Parathyroid adenoma (tissue), 2 donors: ENCODE measurements around the gene HPS1.

ENCODE experiments used
- H2AFZ ChIP-seq: fragments of 300-600 bp; sonication (generic); one replicate; pipeline ENCODE4 v1.7.0; 2017; ENCODE audit warnings: antibody characterized with exemption, mild to moderate bottlenecking
- H3K27ac ChIP-seq: fragments of 300-600 bp; sonication (generic); one replicate; pipeline ENCODE4 v1.7.0; 2017
- H3K27me3 ChIP-seq: fragments of 300-600 bp; sonication (generic); one replicate; pipeline ENCODE4 v1.7.0; 2017; ENCODE audit warnings: low read length; ENCODE audit not compliant: control insufficient read depth, insufficient read depth
- H3K36me3 ChIP-seq: fragments of 300-600 bp; sonication (generic); one replicate; pipeline ENCODE4 v1.7.0; 2017; ENCODE audit warnings: low read length; ENCODE audit not compliant: control insufficient read depth, insufficient read depth
- H3K4me1 ChIP-seq: fragments of 300-600 bp; sonication (generic); one replicate; pipeline ENCODE4 v1.7.0; 2017; ENCODE audit warnings: control low read depth
- H3K4me2 ChIP-seq: fragments of 300-600 bp; sonication (generic); one replicate; pipeline ENCODE4 v1.7.0; 2017; ENCODE audit warnings: low read length
- H3K4me3 ChIP-seq: fragments of 300-600 bp; sonication (generic); one replicate; pipeline ENCODE4 v1.7.0; 2017; ENCODE audit warnings: low read depth, low read length
- H3K79me2 ChIP-seq: fragments of 300-600 bp; sonication (generic); one replicate; pipeline ENCODE4 v1.7.0; 2017; ENCODE audit warnings: control low read depth
- H3K9ac ChIP-seq: fragments of 300-600 bp; sonication (generic); one replicate; pipeline ENCODE4 v1.7.0; 2017; ENCODE audit warnings: mild to moderate bottlenecking
- H3K9me3 ChIP-seq: fragments of 300-600 bp; sonication (generic); one replicate; pipeline ENCODE4 v1.7.0; 2017; ENCODE audit warnings: low read length; ENCODE audit not compliant: control insufficient read depth
- TF ChIP-seq, protein P1 (sequence below): fragments of 300-600 bp; sonication (generic); IDR thresholded peaks from one replicate; pipeline ENCODE4 v1.7.0; 2017; ENCODE audit warnings: antibody characterized with exemption, mild to moderate bottlenecking
- donor health status: primary hyperparathyroidism.

HPS1 gene

DNA sequence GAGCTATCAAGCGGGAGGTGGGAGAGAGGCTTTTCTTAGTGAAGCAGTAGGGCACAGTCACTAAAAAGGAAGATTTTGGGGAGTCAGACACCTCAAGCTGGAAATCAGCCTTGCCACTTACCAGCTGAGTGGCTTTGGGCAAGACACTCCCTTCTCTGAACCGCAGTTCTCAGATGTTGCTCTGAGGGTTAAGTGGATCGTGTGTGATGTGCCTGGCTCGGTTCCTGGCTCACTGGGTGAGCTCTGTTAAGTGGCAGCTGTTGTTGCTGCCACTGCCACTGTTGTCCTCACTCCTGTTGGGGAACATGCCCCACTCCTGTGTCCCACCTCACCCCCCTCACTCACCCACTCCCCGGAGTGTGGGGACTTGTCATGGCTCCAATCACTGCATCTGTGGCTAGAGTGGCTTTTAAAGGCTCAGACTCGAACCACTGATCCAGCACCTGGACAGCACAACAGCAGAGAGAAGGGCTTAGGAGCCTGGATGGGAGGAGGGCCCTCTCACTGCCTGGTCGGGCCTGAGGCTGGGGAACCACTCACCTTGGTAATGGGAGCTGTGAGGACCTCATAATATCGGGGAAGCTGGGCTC lies 51.8 kb downstream of the HPS1 start:
- Histone ChIP-seq H3K9me3 (no peaks in the 10 kb centered on the region), H3K27ac (no peak overlapping the region), H3K27me3 (no peaks in the 10 kb centered on the region), H3K4me1 (no peaks in the 10 kb centered on the region), H3K36me3 (no peaks in the 10 kb centered on the region), H3K79me2 (no peaks in the 10 kb centered on the region), H3K4me2 (no peak overlapping the region), H3K4me3 (no peak overlapping the region), H3K9ac (no peak overlapping the region), H2AFZ (no peak overlapping the region)
- TF ChIP-seq, protein P1, sequence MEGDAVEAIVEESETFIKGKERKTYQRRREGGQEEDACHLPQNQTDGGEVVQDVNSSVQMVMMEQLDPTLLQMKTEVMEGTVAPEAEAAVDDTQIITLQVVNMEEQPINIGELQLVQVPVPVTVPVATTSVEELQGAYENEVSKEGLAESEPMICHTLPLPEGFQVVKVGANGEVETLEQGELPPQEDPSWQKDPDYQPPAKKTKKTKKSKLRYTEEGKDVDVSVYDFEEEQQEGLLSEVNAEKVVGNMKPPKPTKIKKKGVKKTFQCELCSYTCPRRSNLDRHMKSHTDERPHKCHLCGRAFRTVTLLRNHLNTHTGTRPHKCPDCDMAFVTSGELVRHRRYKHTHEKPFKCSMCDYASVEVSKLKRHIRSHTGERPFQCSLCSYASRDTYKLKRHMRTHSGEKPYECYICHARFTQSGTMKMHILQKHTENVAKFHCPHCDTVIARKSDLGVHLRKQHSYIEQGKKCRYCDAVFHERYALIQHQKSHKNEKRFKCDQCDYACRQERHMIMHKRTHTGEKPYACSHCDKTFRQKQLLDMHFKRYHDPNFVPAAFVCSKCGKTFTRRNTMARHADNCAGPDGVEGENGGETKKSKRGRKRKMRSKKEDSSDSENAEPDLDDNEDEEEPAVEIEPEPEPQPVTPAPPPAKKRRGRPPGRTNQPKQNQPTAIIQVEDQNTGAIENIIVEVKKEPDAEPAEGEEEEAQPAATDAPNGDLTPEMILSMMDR = no peak

DNA sequence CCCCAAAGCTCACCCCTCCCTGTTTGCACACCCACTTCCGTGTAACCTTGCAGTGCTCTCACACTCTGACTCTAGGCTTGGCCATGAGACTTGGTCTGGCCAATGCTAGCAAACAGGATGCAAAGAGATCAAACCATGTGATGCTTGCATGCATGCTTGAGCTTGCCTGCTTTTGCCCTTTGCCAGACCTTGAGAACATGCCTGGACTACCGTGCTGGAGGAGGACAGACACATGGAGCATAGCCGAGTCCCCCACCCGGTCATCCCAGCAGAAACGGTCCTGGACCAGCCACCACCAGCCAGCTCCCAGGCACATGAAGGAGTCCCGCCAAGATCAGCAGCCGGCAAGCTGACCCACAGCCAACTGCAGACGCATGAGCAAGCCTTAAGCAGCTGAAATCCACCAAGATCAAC lies 55.1 kb downstream of the HPS1 start:
- no peaks in the 10 kb centered on the region for H3K36me3 ChIP-seq
- no peaks in the 10 kb centered on the region for H3K9me3 ChIP-seq
- H3K4me2 ChIP-seq = no peak overlapping the region
- H3K4me1 ChIP-seq = no peaks in the 10 kb centered on the region
- no peaks in the 10 kb centered on the region for H3K79me2 ChIP-seq
- H2AFZ ChIP-seq = no peak overlapping the region
- H3K9ac ChIP-seq = no peak overlapping the region
- TF ChIP-seq, protein P1 = no peak
- no peak overlapping the region for H3K27ac ChIP-seq
- H3K4me3 ChIP-seq = no peak overlapping the region
- H3K27me3 ChIP-seq = no peaks in the 10 kb centered on the region

DNA sequence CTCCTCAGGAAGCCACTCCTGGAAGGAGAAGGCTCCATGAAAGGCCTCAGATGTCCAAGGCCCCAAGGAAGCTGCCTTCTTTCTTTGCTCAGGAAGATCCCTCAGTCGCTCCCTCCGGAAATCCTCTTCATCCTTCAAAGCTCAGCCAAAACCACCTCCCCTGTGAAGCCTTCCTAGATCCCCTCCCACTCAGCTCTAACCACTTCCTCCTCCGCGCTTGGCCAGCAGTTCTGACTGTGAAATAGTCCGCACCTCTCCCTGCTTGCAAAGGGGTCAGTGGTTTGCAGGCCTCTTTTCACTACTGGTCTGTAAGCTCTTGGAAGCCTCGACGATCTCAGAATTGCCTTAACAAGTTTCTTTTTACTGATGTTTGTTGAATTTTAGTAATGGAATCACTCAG lies 55.7 kb downstream of the HPS1 start:
- no peaks in the 10 kb centered on the region for H3K4me1 ChIP-seq
- TF ChIP-seq, protein P1 = no peak
- H3K27ac ChIP-seq = no peak overlapping the region
- H3K9ac ChIP-seq = no peak overlapping the region
- H3K36me3 ChIP-seq = no peaks in the 10 kb centered on the region
- no peaks in the 10 kb centered on the region for H3K9me3 ChIP-seq
- no peak overlapping the region for H2AFZ ChIP-seq
- no peak overlapping the region for H3K4me3 ChIP-seq
- H3K4me2 ChIP-seq = no peak overlapping the region
- no peaks in the 10 kb centered on the region for H3K27me3 ChIP-seq
- no peaks in the 10 kb centered on the region for H3K79me2 ChIP-seq

DNA sequence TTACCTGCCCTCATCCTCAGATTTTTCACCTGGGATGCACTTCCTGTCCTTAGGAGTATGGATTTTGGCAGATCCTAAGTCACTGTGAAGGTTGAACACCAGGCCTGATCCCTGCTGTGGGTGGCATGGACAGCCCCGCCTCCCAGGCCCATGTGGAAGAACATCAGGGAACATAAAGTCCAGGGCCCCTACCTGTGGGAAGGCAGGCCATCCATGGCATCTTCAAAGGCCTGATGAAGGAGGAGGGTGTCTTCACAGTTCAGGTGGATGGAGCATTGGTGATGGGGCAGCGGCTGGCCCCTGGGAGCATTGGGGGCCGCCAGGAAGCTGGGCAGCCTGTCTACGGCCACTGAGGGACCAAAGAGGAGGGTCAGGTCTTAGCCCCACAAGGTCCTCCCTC lies 56.3 kb downstream of the HPS1 start:
- no peaks in the 10 kb centered on the region for H3K36me3 ChIP-seq
- H3K4me3 ChIP-seq = no peak overlapping the region
- H3K9me3 ChIP-seq = no peaks in the 10 kb centered on the region
- H3K9ac ChIP-seq = no peak overlapping the region
- H3K4me2 ChIP-seq = no peak overlapping the region
- no peaks in the 10 kb centered on the region for H3K79me2 ChIP-seq
- no peaks in the 10 kb centered on the region for H3K27me3 ChIP-seq
- no peak overlapping the region for H3K27ac ChIP-seq
- no peaks in the 10 kb centered on the region for H3K4me1 ChIP-seq
- TF ChIP-seq, protein P1 = no peak
- no peak overlapping the region for H2AFZ ChIP-seq

DNA sequence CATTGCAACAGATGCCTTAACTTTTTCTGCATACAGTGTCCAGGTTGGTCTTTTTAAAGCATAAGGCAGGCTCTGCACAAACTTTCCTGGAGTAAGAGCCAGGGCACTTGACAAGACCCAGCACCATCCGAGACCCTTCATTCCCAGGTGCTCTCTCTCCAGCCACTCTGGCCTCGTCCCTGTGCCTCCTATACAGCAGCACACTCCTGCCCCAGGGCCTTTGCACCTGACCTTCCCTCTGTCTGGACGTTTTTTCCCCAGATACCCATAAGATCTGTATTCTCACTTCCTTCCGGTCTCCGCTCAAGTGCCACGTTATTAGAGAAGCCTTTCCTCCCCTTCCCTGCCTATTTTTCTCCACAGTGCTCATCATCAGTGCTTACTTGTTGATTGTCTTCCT lies 57.3 kb downstream of the HPS1 start:
- Histone ChIP-seq H3K79me2 (no peaks in the 10 kb centered on the region), H2AFZ (no peak overlapping the region), H3K36me3 (no peaks in the 10 kb centered on the region), H3K4me1 (no peaks in the 10 kb centered on the region), H3K4me3 (no peak overlapping the region), H3K27me3 (no peaks in the 10 kb centered on the region), H3K4me2 (no peak overlapping the region), H3K9ac (no peak overlapping the region), H3K9me3 (no peaks in the 10 kb centered on the region), H3K27ac (no peak overlapping the region)
- TF ChIP-seq, protein P1 = no peak
